Measurements from ENCODE around the gene PSMB7. TPM values are rescaled to one million over a fixed set of nuclear protein-coding genes. Genes with fewer than 3 reads are reported as not detected.

The PSMB7 gene
- total and polyA plus RNA-seq, 2 donors (not counting 1 experiment from before 2014, with no cell fraction given): 69.5 to 73.1 TPM

- POLR2A ChIA-PET: no interaction called here
- CTCF ChIA-PET: no interaction called here
- H3K9ac ChIP-seq (ENCODE audit: low read length): no peak overlapping the region
- H3K4me3 Mint-ChIP-seq: no peak overlapping the region
- H3K4me1 ChIP-seq (ENCODE audit: control insufficient read depth in 2 of 2, insufficient read depth in 2 of 2, low read length in 2 of 2): peaks cover 0 to 14% of the 10 kb centered on the region in 2 donors
- no peak for DNase-seq
- no peaks in the 10 kb centered on the region for H3K36me3 ChIP-seq (replicated peaks in 1 of 2; ENCODE audit: control extremely low read depth in 1 of 2, control insufficient read depth in 1 of 2, extremely low read depth in 1 of 2, insufficient read depth in 2 of 2, low read length in 1 of 2)
- H3K9me3 Mint-ChIP-seq (ENCODE audit: insufficient read depth): no peaks in the 10 kb centered on the region
- peaks cover 0 to 2% (median 0%) of the 10 kb centered on the region in 4 experiments for H3K27me3 ChIP-seq (replicated peaks in 1 of 4; ENCODE audit: control extremely low read depth in 1 of 4, control insufficient read depth in 3 of 4, insufficient read depth in 4 of 4, low read length in 3 of 4)
- H3K9me3 ChIP-seq (ENCODE audit: control extremely low read depth in 1 of 3, control insufficient read depth in 2 of 3, insufficient read depth in 1 of 3, low read length in 2 of 3): no peaks in the 10 kb centered on the region
- no peak for ATAC-seq (ENCODE audit: low read depth)
- no peak overlapping the region for H2AFZ ChIP-seq (ENCODE audit: insufficient read depth, low read depth, low read length, poor library complexity, severe bottlenecking)
- WGBS (ENCODE audit: insufficient coverage): 74% methylated on average over 11 of the region's 11 CpGs
- intact Hi-C loops (cut with micrococcal nuclease): no loop called here
- H3K27ac Mint-ChIP-seq: no peak overlapping the region
- TF ChIP-seq EZH2 (IDR thresholded peaks at IDR 0.05; ENCODE audit: borderline replicate concordance, insufficient read depth, low read depth, low read length, poor library complexity, severe bottlenecking) (no peak), CTCF (IDR thresholded peaks at IDR 0.05) (no peak)
- H3K4me1 Mint-ChIP-seq: peaks cover 12% of the 10 kb centered on the region
- H4K20me1 ChIP-seq (ENCODE audit: control insufficient read depth, insufficient read depth, low read length, poor library complexity, severe bottlenecking): no peaks in the 10 kb centered on the region
- no peaks in the 10 kb centered on the region for H3K79me2 ChIP-seq (ENCODE audit: control insufficient read depth, insufficient read depth, low read length)
- no peak overlapping the region for H3K4me3 ChIP-seq (ENCODE audit: control extremely low read depth in 1 of 5, extremely low read depth in 1 of 5, insufficient read depth in 1 of 5, low read depth in 2 of 5, low read length in 4 of 5)
- peaks cover 3% of the 10 kb centered on the region for H3K27me3 Mint-ChIP-seq
- H3K4me2 ChIP-seq (replicated peaks; ENCODE audit: low read depth, low read length, poor library complexity, severe bottlenecking): no peak overlapping the region
- H3K27ac ChIP-seq (ENCODE audit: low read length in 2 of 2): no peak overlapping the region
These were observed 8.3 kb upstream of the PSMB7 start for GRCh38 chr9:124423591-124423990.

- ATAC-seq (ENCODE audit: low read depth): no peak
- Mint-ChIP-seq H3K9me3 (ENCODE audit: insufficient read depth) (no peaks in the 10 kb centered on the region), H3K27me3 (peaks cover 3% of the 10 kb centered on the region), H3K27ac (no peak overlapping the region), H3K4me3 (no peak overlapping the region), H3K4me1 (peaks cover 12% of the 10 kb centered on the region)
- Histone ChIP-seq H3K27me3 (replicated peaks in 1 of 4; ENCODE audit: control extremely low read depth in 1 of 4, control insufficient read depth in 3 of 4, insufficient read depth in 4 of 4, low read length in 3 of 4) (peaks cover 0 to 2% (median 0%) of the 10 kb centered on the region in 4 experiments), H2AFZ (ENCODE audit: insufficient read depth, low read depth, low read length, poor library complexity, severe bottlenecking) (no peak overlapping the region), H3K79me2 (ENCODE audit: control insufficient read depth, insufficient read depth, low read length) (no peaks in the 10 kb centered on the region), H3K27ac (ENCODE audit: low read length in 2 of 2) (no peak overlapping the region), H3K9me3 (ENCODE audit: control extremely low read depth in 1 of 3, control insufficient read depth in 2 of 3, insufficient read depth in 1 of 3, low read length in 2 of 3) (no peaks in the 10 kb centered on the region), H4K20me1 (ENCODE audit: control insufficient read depth, insufficient read depth, low read length, poor library complexity, severe bottlenecking) (no peaks in the 10 kb centered on the region), H3K4me1 (ENCODE audit: control insufficient read depth in 2 of 2, insufficient read depth in 2 of 2, low read length in 2 of 2) (peaks cover 0 to 14% of the 10 kb centered on the region in 2 donors), H3K9ac (ENCODE audit: low read length) (no peak overlapping the region), H3K4me2 (replicated peaks; ENCODE audit: low read depth, low read length, poor library complexity, severe bottlenecking) (no peak overlapping the region), H3K4me3 (ENCODE audit: control extremely low read depth in 1 of 5, extremely low read depth in 1 of 5, insufficient read depth in 1 of 5, low read depth in 2 of 5, low read length in 4 of 5) (no peak overlapping the region), H3K36me3 (replicated peaks in 1 of 2; ENCODE audit: control extremely low read depth in 1 of 2, control insufficient read depth in 1 of 2, extremely low read depth in 1 of 2, insufficient read depth in 2 of 2, low read length in 1 of 2) (no peaks in the 10 kb centered on the region)
- TF ChIP-seq CTCF (IDR thresholded peaks at IDR 0.05): no peak
- no peak for TF ChIP-seq EZH2 (IDR thresholded peaks at IDR 0.05; ENCODE audit: borderline replicate concordance, insufficient read depth, low read depth, low read length, poor library complexity, severe bottlenecking)
- CTCF ChIA-PET: no interaction called here
- no peak for DNase-seq
- intact Hi-C loops (cut with micrococcal nuclease): no loop called here
- POLR2A ChIA-PET: no interaction called here
- WGBS (ENCODE audit: insufficient coverage): 85% methylated on average over 3 of the region's 5 CpGs
These were observed 7.9 kb upstream of the PSMB7 start for GRCh38 chr9:124423155-124423554.

Data from B cell (primary cell).